T-helper 22 cell (primary cell): ENCODE results near the gene FOXI2.

Source experiments
- DNase-seq: peaks from one replicate; pipeline ENCODE4 v3.0.0-alpha.2; 2020; ENCODE audit warnings: low read depth

FOXI2 gene

DNA sequence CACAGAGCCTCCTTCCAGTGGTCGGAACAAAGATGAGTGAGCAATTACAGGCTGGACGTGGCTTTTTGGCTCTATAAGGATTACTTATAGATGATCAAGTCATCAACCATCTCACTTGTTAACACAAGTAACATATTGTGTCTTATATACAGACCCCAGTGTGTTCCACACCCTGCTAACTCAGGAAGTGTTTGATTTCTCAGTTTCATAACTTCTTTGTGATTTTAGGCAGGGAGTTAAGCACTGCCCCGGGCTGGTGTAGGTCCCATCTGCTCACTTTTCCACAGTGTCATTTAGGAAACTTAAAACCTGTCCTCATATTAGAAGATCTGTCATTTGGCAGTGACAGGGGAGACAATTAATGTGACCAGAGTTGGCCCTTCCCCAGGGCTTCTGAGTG, 6.2 kb downstream of the FOXI2 start:
- DNase-seq = no peak

DNA sequence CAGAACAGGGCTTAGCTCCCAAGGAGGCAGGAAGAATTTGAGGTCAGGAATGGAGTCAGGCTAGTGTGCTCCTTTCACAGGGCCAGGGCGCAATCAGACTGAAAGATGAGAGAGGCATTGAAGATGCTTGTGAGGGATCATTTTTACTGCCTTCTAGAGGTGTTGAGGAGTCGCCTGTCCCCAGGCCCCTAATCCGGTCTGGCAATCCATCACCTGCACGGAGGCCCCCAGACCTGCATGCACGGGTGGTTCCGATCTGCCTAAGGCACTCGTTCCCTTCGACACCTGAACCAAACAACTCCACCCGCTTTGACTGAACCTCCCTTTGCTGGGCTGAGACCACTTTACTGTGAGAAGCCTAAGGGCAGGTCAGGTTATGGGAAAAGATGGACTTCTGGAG, 8.0 kb downstream of the FOXI2 start:
- no peak for DNase-seq

DNA sequence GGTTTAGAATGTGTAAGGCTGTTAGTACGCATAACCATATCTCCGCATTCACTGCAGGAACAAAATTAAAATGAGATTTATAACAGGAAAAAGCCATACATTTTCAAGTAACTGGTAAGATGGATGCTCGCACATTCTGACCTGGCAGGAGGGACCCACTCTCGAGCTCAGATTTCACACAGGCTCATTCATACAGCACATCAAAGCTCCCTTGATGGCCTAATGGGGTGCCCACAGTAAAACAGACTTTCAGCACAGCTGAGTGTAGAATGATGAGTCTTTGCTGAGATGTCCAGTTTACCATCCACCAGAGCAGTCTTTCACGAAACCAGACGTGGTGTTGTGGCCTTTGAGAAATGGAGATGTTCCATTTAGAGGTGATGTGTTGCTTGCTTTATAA, 8.9 kb downstream of the FOXI2 start:
- no peak for DNase-seq

DNA sequence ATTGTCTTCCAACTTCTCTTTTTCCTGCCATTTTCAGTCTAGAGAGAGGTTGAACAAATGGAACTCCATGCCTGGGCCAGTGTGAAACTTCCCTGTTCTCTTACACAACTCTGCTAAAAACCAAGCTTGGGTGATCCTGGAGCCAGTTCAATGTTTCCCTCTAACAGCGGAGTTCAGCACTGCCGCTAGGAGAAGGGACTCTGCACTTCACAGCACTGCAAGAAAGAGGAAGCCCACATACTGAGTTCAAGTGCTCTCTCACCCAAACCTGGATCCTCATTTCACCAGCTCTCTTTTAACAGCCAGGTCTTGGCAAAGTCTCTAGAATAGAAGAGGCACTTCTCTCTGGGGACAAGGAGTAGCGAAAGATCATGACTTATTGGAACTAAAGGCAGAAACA, 18.8 kb downstream of the FOXI2 start:
- DNase-seq = no peak

DNA sequence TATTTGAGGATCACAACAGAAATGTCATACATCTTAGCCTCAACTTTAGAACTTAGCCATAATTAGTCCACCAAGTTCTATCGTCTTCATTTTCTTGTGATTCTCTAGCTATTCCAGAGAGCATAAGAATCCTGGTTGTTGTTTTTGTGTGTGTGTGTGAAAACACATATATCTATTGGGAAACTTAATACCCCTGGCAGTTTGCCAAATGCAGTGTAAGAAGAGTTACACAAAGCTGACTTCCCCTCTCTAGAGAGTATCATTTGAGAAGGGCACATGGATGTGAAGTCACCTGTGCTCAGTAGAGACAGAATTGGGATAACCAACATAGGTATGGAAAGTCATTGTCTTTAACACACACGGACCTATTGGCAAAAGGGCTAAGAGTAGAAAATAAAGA, 19.3 kb downstream of the FOXI2 start:
- no peak for DNase-seq

DNA sequence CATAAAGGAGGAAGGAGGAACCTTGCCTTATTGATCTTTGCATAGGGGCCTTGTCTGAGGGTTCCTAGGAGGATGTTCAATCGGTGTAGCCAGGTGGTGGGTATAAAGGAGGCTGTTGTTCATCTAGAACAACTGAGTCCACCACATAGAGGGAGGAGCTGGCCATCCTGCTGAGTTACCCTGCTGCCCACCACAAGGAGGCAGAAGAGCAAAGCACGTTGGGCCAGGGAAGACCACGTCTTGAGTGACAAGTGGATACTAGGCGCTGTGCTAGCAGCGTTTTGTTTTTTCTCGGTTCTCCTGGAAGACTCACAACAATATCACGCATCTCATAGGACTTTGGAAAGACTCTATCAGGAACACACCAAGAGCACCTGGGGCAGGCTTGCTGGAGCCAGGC, 20.0 kb downstream of the FOXI2 start:
- no peak for DNase-seq

DNA sequence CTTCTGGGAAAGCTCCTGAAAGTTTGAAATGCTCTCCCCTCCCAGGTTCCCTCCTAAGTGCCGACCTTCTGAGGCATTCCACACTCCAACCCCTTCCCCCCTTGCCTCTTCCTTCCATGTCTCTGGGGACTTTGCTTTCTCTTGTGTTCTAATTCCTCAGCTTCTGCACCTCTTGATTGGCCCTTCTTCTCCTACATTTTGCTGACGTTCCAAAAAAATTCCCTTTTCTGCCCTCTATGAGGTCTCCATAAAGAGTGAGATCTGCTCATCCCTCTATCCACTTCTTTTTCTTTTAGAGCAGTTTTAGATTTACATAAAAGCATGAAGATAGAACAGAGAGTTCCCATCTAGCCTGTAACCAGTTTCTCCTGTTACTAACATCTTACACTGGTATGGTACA, 22.3 kb downstream of the FOXI2 start:
- no peak for DNase-seq

DNA sequence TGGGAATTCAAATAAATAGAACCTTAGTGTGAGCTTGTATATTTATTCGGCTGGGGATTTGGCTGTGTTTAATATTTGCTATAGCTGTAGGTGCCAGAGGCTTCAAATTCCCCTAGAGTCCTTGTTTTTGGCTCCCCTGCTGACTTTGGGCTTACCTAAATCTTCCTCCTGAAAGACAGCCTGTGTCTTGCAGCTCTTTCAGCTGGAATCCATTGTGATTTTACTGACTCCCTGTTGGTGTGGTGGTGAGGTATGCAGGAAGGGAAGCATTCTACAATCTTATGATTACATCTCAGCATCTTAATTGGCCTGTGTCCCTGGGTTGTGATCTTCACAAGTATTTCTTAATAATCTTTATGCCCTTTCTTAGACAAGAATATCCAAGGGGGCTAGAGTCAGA, 25.9 kb downstream of the FOXI2 start:
- no peak for DNase-seq

DNA sequence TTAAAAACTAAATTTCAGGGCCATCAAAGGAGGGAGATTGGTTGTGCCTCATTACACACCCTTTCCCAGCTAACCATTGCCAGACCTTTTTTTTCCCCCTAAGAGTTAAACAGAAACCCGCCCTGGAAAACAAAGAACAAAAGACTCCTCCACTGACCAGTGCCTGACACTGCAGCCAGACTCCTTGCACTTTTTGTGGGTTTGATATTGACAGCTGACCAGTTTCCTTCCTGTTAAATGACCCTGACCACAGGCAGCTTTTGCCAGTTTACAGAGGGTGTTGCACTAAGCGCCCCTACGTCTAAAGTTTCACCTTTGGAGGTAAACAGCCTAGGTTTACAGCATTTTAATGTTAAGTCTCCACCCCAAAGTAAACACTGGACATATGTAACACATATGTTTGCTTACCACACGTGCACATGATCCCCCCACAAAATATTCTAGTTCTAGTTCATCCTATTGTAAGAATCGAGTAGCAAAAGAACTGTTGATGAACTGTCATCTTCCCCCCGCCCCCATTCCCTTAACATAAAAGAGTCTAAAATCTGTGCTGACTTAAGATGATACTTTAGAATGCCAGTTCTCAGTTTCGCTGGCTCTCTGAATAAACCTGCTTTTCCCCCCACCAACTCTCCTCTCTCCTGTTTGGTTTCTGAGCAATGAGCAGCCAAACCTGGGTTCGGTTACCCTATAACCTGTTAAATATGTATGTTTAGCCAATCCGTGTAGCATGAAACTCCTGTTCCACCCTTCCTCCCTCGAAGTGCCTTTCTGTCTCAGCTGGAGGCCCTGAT, 38.0 kb downstream of the FOXI2 start:
- DNase-seq = no peak

DNA sequence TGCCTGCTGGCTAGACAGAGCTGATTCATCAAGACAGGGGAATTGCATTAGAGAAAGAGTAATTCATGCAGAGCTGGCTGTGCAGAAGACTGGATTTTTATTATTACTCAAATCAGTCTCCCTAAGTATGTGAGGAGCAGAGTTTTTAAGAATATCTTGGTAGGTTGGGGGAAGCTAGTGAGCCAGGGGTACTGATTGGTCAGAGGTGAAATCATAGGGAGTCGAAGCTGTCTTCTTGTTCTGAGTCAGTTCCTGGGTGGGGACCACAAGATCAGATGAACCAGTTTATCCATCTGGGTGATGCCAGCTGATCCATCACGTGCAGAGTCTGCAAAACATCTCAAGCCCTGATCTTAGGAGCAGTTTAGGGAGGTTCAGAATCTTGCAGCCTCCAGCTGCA, 39.8 kb downstream of the FOXI2 start:
- no peak for DNase-seq

DNA sequence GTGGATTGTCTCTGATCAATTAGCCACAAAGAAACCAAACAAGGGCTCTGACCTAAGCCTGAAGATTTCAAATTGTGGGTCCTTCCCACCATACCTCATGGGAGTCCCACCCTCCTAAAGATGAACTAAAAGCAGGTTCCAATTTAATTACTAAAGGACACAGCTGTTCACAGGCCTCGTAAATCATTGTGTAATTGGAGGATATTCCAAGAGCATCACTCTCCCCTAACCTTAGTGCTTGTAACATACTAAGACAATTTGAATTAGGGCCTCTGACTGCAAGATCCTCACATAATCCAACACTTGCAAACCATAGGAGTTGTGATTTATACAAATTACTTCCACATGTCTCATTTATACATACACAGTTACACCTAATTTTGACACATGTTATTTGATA, 44.4 kb downstream of the FOXI2 start:
- no peak for DNase-seq

DNA sequence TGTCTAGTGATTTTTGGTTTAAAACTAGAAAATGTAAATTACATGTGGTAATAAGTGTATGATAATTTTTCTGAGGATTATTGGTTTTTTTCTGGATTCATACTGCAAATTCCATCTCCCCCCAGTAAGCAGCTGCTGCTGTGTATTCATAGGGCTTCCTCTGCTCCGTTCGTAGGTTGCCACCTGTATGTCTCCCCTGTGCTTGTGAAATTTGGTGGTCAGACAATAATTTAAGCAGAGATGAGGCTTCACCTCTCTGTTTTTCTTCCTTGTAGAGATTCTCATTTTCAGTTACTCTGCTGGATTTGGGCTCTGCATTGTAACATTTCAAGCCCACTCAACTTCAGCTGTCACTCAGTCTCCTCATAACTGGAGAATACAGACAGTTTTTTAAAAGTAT, 50.9 kb downstream of the FOXI2 start:
- no peak for DNase-seq

DNA sequence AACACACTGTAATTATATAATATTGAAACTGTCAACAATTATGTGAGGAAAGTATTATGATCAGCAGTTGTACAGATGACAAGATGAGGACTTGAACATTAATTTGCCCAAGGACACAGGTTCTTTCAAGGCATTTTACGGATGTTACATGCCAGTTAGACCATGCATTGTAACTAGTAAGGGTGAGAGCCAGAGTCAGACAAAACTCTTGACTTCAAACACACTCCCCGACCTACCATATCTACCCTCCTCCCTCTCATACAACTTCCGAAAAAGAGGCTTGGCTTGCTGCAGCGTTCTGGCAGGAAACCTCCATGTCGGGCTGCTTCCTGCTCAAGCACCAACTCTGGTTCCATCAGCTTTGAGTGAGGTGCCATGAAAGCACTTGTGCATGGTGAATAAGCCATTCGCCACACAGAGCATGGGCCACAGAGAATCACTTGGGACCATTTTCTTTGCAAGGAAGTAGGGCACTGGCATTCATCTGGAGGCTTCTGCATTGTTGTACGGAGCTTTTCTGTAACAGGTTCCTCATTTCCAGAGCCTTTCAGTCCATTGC, 53.2 kb downstream of the FOXI2 start:
- DNase-seq = no peak
